MCF 10A (cell line): ENCODE data around the gene CPNE7. TPM values are rescaled to one million over a fixed set of nuclear protein-coding genes. Genes with fewer than 3 reads are reported as not detected.

Source experiments
- BruUV-seq: library from RNA; stranded (reverse); fragments of 400-500 nt; replicated peaks from 2 replicates; lab custom pipeline; 2021; lab: Mats Ljungman, UMichigan
- CTCF ChIA-PET: fragments of 300-600 bp; sonication (Branson Sonifier 250); formaldehyde crosslinking; extraction: SDS; loops from one replicate; lab custom pipeline; 2021; ENCODE audit warnings: antibody characterized with exemption, inconsistent platforms; lab: Yijun Ruan, JAX
- POLR2A ChIA-PET: fragments of 300-600, 350-650 bp; sonication (Branson Sonifier 250); formaldehyde crosslinking; extraction: SDS; loops from one replicate; lab custom pipeline; 2020; ENCODE audit warnings: antibody characterized with exemption, inconsistent platforms; lab: Yijun Ruan, JAX
- DNase-seq: peaks from one replicate; pipeline ENCODE4 v3.0.0-alpha.2; 2018; ENCODE audit not compliant: unreplicated experiment
- H3K27ac Mint-ChIP-seq: one replicate; pipeline ENCODE4 v1.8.0; 2022; ENCODE audit warnings: mild to moderate bottlenecking, low read depth, mixed read lengths; ENCODE audit not compliant: unreplicated experiment
- H3K27me3 Mint-ChIP-seq: one replicate; pipeline ENCODE4 v1.8.0; 2022; ENCODE audit warnings: mixed read lengths; ENCODE audit not compliant: insufficient read depth, unreplicated experiment
- H3K36me3 Mint-ChIP-seq: one replicate; pipeline ENCODE4 v1.8.0; 2022; ENCODE audit warnings: mild to moderate bottlenecking, moderate library complexity, mixed read lengths; ENCODE audit not compliant: insufficient read depth, unreplicated experiment
- H3K4me1 Mint-ChIP-seq: one replicate; pipeline ENCODE4 v1.8.0; 2022; ENCODE audit warnings: mixed read lengths; ENCODE audit not compliant: insufficient read depth, unreplicated experiment
- H3K4me3 Mint-ChIP-seq: one replicate; pipeline ENCODE4 v1.8.0; 2022; ENCODE audit warnings: mild to moderate bottlenecking, moderate library complexity, mixed read lengths; ENCODE audit not compliant: unreplicated experiment
- H3K9me3 Mint-ChIP-seq: one replicate; pipeline ENCODE4 v1.8.0; 2022; ENCODE audit warnings: mixed read lengths; ENCODE audit not compliant: unreplicated experiment
- intact Hi-C: fragments of 100-400 bp; cut with micrococcal nuclease; formaldehyde crosslinking; loops from 2 replicates; pipeline ENCODE4 v1.14.1; 2022
- total RNA-seq: library from RNA; stranded (reverse); gene quantifications from 2 replicates; pipeline ENCODE4 v1.2.3, GENCODE V29; 2022
- TF ChIP-seq, protein P1 (sequence below): fragments of 200-600 bp; IDR thresholded peaks from one replicate; pipeline ENCODE4 v1.8.0; 2022; ENCODE audit warnings: antibody characterized with exemption, mild to moderate bottlenecking; ENCODE audit not compliant: unreplicated experiment

The CPNE7 gene
- total RNA-seq, 1 experiment from 2014 or later, result 86.8 TPM

DNA sequence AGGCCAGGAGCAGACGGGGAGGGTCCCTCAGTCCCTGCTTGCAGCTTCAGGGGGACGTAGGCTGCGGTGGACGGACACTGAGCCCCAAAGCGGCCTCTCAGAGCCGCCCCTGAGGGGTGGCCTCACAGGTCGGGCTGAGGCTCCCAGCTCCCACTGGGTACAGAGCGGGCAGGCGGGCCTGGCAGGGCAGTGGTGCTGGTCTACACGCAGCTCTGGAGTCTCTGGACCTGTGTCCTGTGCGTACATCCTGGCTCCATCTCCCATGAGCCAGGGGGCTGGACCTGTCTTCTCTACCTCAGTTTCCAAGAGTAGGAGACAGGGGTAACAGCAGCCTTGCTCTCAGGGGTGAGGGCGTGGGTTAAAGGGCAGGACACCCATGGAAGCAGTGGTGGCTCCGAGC, 39.6 kb downstream of the CPNE7 start:
- TF ChIP-seq, protein P1, sequence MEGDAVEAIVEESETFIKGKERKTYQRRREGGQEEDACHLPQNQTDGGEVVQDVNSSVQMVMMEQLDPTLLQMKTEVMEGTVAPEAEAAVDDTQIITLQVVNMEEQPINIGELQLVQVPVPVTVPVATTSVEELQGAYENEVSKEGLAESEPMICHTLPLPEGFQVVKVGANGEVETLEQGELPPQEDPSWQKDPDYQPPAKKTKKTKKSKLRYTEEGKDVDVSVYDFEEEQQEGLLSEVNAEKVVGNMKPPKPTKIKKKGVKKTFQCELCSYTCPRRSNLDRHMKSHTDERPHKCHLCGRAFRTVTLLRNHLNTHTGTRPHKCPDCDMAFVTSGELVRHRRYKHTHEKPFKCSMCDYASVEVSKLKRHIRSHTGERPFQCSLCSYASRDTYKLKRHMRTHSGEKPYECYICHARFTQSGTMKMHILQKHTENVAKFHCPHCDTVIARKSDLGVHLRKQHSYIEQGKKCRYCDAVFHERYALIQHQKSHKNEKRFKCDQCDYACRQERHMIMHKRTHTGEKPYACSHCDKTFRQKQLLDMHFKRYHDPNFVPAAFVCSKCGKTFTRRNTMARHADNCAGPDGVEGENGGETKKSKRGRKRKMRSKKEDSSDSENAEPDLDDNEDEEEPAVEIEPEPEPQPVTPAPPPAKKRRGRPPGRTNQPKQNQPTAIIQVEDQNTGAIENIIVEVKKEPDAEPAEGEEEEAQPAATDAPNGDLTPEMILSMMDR, result no peak

DNA sequence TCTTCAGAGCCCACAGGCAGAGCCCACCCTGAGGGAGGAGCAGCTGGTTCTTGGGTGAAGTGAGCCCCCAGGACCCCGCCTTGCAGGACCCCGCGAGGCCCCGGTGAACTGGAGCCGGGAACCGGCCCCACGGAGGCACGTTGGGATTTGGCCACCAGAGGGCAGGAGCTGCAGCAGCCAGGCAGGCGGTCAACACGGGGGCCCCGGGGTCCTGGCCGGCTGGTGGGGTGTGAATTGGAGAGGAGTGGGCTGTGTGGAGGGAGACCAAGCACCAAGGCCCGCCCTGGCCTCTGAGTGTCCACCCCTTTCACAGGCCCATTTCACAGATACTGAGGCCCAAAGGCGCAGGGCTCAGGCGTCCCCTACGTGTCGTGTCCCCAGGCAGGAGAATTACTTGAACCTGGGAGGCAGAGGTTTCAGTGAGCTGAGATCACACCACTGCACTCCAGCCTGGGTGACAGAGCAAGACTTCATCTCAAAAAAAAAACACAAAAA, 40.1 kb downstream of the CPNE7 start:
- no peak for DNase-seq
- intact Hi-C loops, result loop anchor here (1.0 kb wide), 1 partner anchor 26 kb away; no protein-coding TSS in a partner anchor
- POLR2A ChIA-PET, result no interaction called here

More for the DNA sequence above, 39.6 kb downstream of the CPNE7 start:
- Mint-ChIP-seq H3K4me1 (peaks cover 7% of the 10 kb centered on the region), H3K36me3 (no peaks in the 10 kb centered on the region), H3K27ac (no peak overlapping the region), H3K4me3 (no peak overlapping the region), H3K27me3 (no peaks in the 10 kb centered on the region), H3K9me3 (no peaks in the 10 kb centered on the region)
- no peak for DNase-seq
- intact Hi-C loops, result loop anchor here (1.0 kb wide), 1 partner anchor 26 kb away; no protein-coding TSS in a partner anchor
- ChIA-PET CTCF (interaction anchor here (0.6 to 2.5 kb wide), 16 partner anchors 8 to 878 kb away, joined by 3 to 27 read pairs (median 4); partner anchors contain the start of genes CHMP1A and SPATA33), POLR2A (interaction anchor here (0.6 to 0.8 kb wide), 3 partner anchors 12 to 85 kb away, joined by 3 read pairs; no protein-coding TSS in a partner anchor)
- BruUV-seq, result no TSS peak

DNA sequence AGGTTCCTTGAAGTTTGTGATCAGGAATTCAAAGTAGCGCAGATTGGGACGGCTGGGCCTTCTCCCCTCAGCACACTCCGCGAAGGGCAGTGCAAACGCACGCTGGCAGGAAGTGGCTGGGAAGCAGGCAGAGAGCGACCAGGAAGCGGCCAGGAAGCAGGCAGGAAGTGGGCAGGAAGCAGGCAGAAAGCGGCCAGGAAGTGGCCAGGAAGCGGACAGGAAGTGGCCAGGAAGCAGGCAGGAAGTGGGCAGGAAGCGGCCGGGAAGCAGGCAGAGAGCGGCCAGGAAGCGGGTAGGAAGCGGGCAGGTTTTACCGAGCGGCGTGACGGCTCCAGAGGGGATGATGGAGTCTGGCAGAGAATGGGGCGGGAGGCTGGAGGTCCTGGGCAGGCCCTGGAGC, 41.1 kb downstream of the CPNE7 start:
- H3K36me3 Mint-ChIP-seq, result no peaks in the 10 kb centered on the region
- peaks cover 6% of the 10 kb centered on the region for H3K27me3 Mint-ChIP-seq
- TF ChIP-seq, protein P1, result no peak
- POLR2A ChIA-PET, result no interaction called here
- CTCF ChIA-PET, result interaction anchor here (2.2 to 2.5 kb wide), 2 partner anchors 17 to 25 kb away, joined by 18 to 27 read pairs; no protein-coding TSS in a partner anchor
- H3K9me3 Mint-ChIP-seq, result no peaks in the 10 kb centered on the region
- H3K27ac Mint-ChIP-seq, result no peak overlapping the region
- no TSS peak for BruUV-seq
- H3K4me1 Mint-ChIP-seq, result peaks cover 7% of the 10 kb centered on the region
- intact Hi-C loops, result no loop called here
- DNase-seq, result no peak
- H3K4me3 Mint-ChIP-seq, result no peak overlapping the region

More for the DNA sequence above, 40.1 kb downstream of the CPNE7 start:
- H3K9me3 Mint-ChIP-seq, result no peaks in the 10 kb centered on the region
- TF ChIP-seq, protein P1, result peak; percentile 51
- H3K36me3 Mint-ChIP-seq, result no peaks in the 10 kb centered on the region
- no peaks in the 10 kb centered on the region for H3K27me3 Mint-ChIP-seq
- no peak overlapping the region for H3K4me3 Mint-ChIP-seq
- no peak overlapping the region for H3K27ac Mint-ChIP-seq
- BruUV-seq, result no TSS peak
- peaks cover 7% of the 10 kb centered on the region for H3K4me1 Mint-ChIP-seq
- CTCF ChIA-PET, result interaction anchor here (0.6 to 2.5 kb wide), 9 partner anchors 10 to 878 kb away, joined by 3 to 27 read pairs (median 5); partner anchors contain the start of genes CHMP1A and SPATA33

DNA sequence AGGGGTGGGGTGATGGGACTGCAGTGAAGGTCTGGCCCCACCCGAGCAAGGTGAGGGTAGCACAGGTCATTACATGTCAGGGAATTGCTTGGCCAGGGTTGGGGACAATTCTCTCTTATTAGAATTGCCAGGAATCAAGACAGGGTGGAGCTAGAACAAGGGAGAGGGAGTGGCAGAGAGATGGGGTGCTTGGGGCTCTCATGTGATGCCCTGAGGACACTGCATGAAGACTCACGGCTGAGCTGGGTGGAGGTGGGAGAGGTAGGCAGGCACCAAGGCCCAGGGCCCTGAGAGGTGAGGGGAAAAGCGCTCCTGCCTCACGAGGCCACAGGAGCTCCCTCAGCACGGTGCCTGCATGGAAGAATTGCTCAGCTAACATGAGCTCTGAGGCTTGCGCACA, 41.5 kb downstream of the CPNE7 start:
- ChIA-PET POLR2A (no interaction called here), CTCF (interaction anchor here (0.6 kb wide), 1 partner anchor 39 kb away, joined by 3 read pairs; no protein-coding TSS in a partner anchor)
- no peaks in the 10 kb centered on the region for H3K36me3 Mint-ChIP-seq
- H3K4me1 Mint-ChIP-seq, result peaks cover 7% of the 10 kb centered on the region
- H3K4me3 Mint-ChIP-seq, result no peak overlapping the region
- TF ChIP-seq, protein P1, result no peak
- no TSS peak for BruUV-seq
- peaks cover 10% of the 10 kb centered on the region for H3K27me3 Mint-ChIP-seq
- intact Hi-C loops, result no loop called here
- H3K27ac Mint-ChIP-seq, result no peak overlapping the region
- no peak for DNase-seq
- H3K9me3 Mint-ChIP-seq, result no peaks in the 10 kb centered on the region
